ENCODE data around the gene ITPR1. TPM values are rescaled to one million over a fixed set of nuclear protein-coding genes. Genes with fewer than 3 reads are reported as not detected.

Gene ITPR1
- total and polyA plus RNA-seq, 2 of the 4 experiments (the other 2 are of a cell fraction) = 1.8 to 5.7 TPM

- Histone ChIP-seq H3K9me3 (ENCODE audit: control insufficient read depth, insufficient read depth, low read length) (no peaks in the 10 kb centered on the region), H3K14ac (replicated peaks; ENCODE audit: low read depth, low read length) (no peak overlapping the region), H3K79me1 (ENCODE audit: low read depth in 1 of 2, low read length in 2 of 2) (no peaks in the 10 kb centered on the region), H2AFZ (replicated peaks; ENCODE audit: low read length, poor library complexity) (no peak overlapping the region), H2BK5ac (ENCODE audit: low read depth, low read length, poor library complexity, severe bottlenecking) (no peak overlapping the region), H3K9ac (ENCODE audit: low read depth, low read length) (no peak overlapping the region), H3K18ac (ENCODE audit: low read depth, low read length) (no peak overlapping the region), H3K4me1 (ENCODE audit: control insufficient read depth, insufficient read depth, low read length) (no peaks in the 10 kb centered on the region; the same call in 1 of the 2 replicates), H3K4me2 (ENCODE audit: low read depth, low read length) (no peak overlapping the region), H2BK20ac (ENCODE audit: low read depth, low read length) (no peak overlapping the region), H3K27me3 (ENCODE audit: control insufficient read depth, insufficient read depth, low read length) (no peaks in the 10 kb centered on the region; the same call in 1 of the 2 replicates), H4K8ac (ENCODE audit: low read depth in 2 of 2, low read length in 2 of 2) (no peak overlapping the region), H3K4me3 (ENCODE audit: insufficient read depth, low read depth, low read length) (no peak overlapping the region), H2AK9ac (replicated peaks; ENCODE audit: low read depth, low read length, poor library complexity) (no peak overlapping the region), H4K20me1 (ENCODE audit: insufficient read depth, low read length) (no peaks in the 10 kb centered on the region), H3K4ac (ENCODE audit: low read depth, low read length) (no peak overlapping the region), H3K9me1 (ENCODE audit: insufficient read depth, low read length) (no peaks in the 10 kb centered on the region; the same call in 1 of the 2 replicates), H2AK5ac (ENCODE audit: low read depth, low read length) (no peak overlapping the region), H2BK120ac (ENCODE audit: low read depth, low read length) (no peak overlapping the region), H3K23ac (ENCODE audit: low read depth, low read length) (no peak overlapping the region), H4K5ac (ENCODE audit: low read depth, low read length) (no peak overlapping the region), H3K27ac (ENCODE audit: insufficient read depth, low read length) (no peak overlapping the region), H3K56ac (ENCODE audit: extremely low read depth, insufficient read depth, low read length) (no peak overlapping the region), H3K36me3 (ENCODE audit: control insufficient read depth, insufficient read depth, low read length) (no peaks in the 10 kb centered on the region), H2BK15ac (ENCODE audit: low read depth, low read length) (no peak overlapping the region), H4K91ac (ENCODE audit: insufficient read depth, low read depth, low read length) (no peak overlapping the region)
- TF ChIP-seq ELK1 (IDR thresholded peaks at IDR 0.05; ENCODE audit: borderline replicate concordance, low read depth, low read length) (no peak), USF2 (IDR thresholded peaks at IDR 0.05; ENCODE audit: low read depth, low read length) (no peak), CHD1 (IDR thresholded peaks at IDR 0.05; ENCODE audit: low read depth, low read length) (no peak), SMC3 (IDR thresholded peaks at IDR 0.05; ENCODE audit: low read depth, low read length) (no peak), CTCF (conservative IDR thresholded peaks at IDR 0.05; ENCODE audit: low read depth, low read length) (no peak), POLR2A (IDR thresholded peaks at IDR 0.05; ENCODE audit: low read depth, low read length) (no peak), CEBPB (IDR thresholded peaks at IDR 0.05; ENCODE audit: low read depth, low read length) (no peak), MAFK (IDR thresholded peaks at IDR 0.05; ENCODE audit: low read depth, low read length) (no peak), MXI1 (IDR thresholded peaks at IDR 0.05; ENCODE audit: borderline replicate concordance, low read depth, low read length) (no peak), RAD21 (IDR thresholded peaks at IDR 0.05; ENCODE audit: low read length) (no peak), RCOR1 (IDR thresholded peaks at IDR 0.05; ENCODE audit: insufficient replicate concordance, low read length) (no peak), FOS (IDR thresholded peaks at IDR 0.05; ENCODE audit: low read depth, low read length) (no peak), RFX5 (IDR thresholded peaks at IDR 0.05; ENCODE audit: low read depth, low read length) (no peak), NFE2L2 (IDR thresholded peaks at IDR 0.05; ENCODE audit: low read depth, low read length) (no peak), BHLHE40 (IDR thresholded peaks at IDR 0.05; ENCODE audit: low read depth, low read length) (no peak), MAZ (IDR thresholded peaks at IDR 0.05; ENCODE audit: borderline replicate concordance, low read depth, low read length) (no peak)
- ATAC-seq (ENCODE audit: low read depth) (no peak), DNase-seq (no peak)
- in situ Hi-C loops (cut with MboI; ENCODE audit: low sequenced_read_pairs) (no loop called here), dilution Hi-C loops (cut with HindIII; ENCODE audit: low sequenced_read_pairs, unreplicated experiment) (no loop called here), intact Hi-C loops (cut with micrococcal nuclease) (no loop called here)
- POLR2A ChIA-PET (ENCODE audit: unreplicated experiment) = no interaction called here
- CTCF ChIA-PET = no interaction called here
- BruUV-seq (replicated peaks) = no TSS peak
- no CpG with 5 or more reads among the region's 5 CpGs for whole genome bisulfite sequencing, 2 experiments (ENCODE audit: extremely low coverage in 2 of 2, insufficient read length in 1 of 2)
These were observed 5.3 kb downstream of the ITPR1 start for GRCh38 chr3:4498446-4498845.
